ENCODE data around the gene TNS3.

GRCh38 chr7:47497367-47498096, 84.4 kb downstream of the TNS3 start:
- TF ChIP-seq REST (IDR thresholded peaks at IDR 0.05; ENCODE audit: insufficient replicate concordance, low read depth) (no peak), CTCF (IDR thresholded peaks at IDR 0.05; ENCODE audit: insufficient read depth, low read length) (no peak), GABPA (IDR thresholded peaks at IDR 0.05; ENCODE audit: low read depth) (no peak), POLR2AphosphoS5 (IDR thresholded peaks at IDR 0.05; ENCODE audit: low read depth) (no peak)

All from HL-60 (cell line).